Subcutaneous abdominal adipose tissue (tissue), 5 donors: ENCODE results near the gene HBA2.
"Not testable (repeated sequence)": the region's sequence is repeated elsewhere in the genome, so short reads cannot be mapped to it uniquely, and the experiment has no call there.

Source experiments
- H3K27ac ChIP-seq: one replicate; pipeline ENCODE4 v1.7.0; 2013; ENCODE audit warnings: low read depth, mild to moderate bottlenecking, inconsistent platforms, low read length, moderate library complexity
- H3K27me3 ChIP-seq, 5 donors: one replicate each; pipeline ENCODE4 v1.7.0; 2013; ENCODE audit warnings: low read length in 5 of 5, inconsistent platforms in 1 of 5; ENCODE audit not compliant: control insufficient read depth in 5 of 5, insufficient read depth in 4 of 5
- H3K36me3 ChIP-seq, 5 donors: one replicate each; pipeline ENCODE4 v1.7.0; 2013; ENCODE audit warnings: low read length in 5 of 5; ENCODE audit not compliant: control insufficient read depth in 5 of 5, insufficient read depth in 5 of 5
- H3K4me1 ChIP-seq, 5 donors: one replicate each; pipeline ENCODE4 v1.7.0; 2013; ENCODE audit warnings: low read length in 5 of 5, mild to moderate bottlenecking in 3 of 5, moderate library complexity in 1 of 5; ENCODE audit not compliant: control insufficient read depth in 5 of 5, insufficient read depth in 5 of 5
- H3K4me3 ChIP-seq, 5 donors: one replicate each; pipeline ENCODE4 v1.7.0; 2013; ENCODE audit warnings: low read length in 5 of 5, low read depth in 1 of 5
- H3K9ac ChIP-seq, 5 donors: one replicate each; pipeline ENCODE4 v1.7.0; 2013; ENCODE audit warnings: low read length in 5 of 5, mild to moderate bottlenecking in 4 of 5, moderate library complexity in 3 of 5
- H3K9me3 ChIP-seq, 5 donors: one replicate each; pipeline ENCODE4 v1.7.0; 2013; ENCODE audit warnings: low read length in 5 of 5; ENCODE audit not compliant: control insufficient read depth in 5 of 5
- donor health status: healthy.
- donor health status: healthy.
- donor health status: healthy.
- donor health status: healthy.
- donor health status: healthy.

Gene HBA2

GRCh38 chr16:142405-142967, 30.2 kb upstream of the HBA2 start:
- H3K4me1 ChIP-seq, result peaks cover 0 to 9% (median 5%) of the 10 kb centered on the region in 5 donors
- H3K27ac ChIP-seq, result no peak overlapping the region
- no peaks in the 10 kb centered on the region for H3K9me3 ChIP-seq
- peaks cover 2 to 12% (median 5%) of the 10 kb centered on the region in 5 donors for H3K27me3 ChIP-seq
- H3K36me3 ChIP-seq, result no peaks in the 10 kb centered on the region
- no peak overlapping the region for H3K4me3 ChIP-seq
- H3K9ac ChIP-seq, result no peak overlapping the region

- no peaks in the 10 kb centered on the region for H3K36me3 ChIP-seq
- no peak overlapping the region for H3K9ac ChIP-seq
- peaks cover 2 to 12% (median 5%) of the 10 kb centered on the region in 5 donors for H3K27me3 ChIP-seq
- no peak overlapping the region for H3K27ac ChIP-seq
- no peak overlapping the region for H3K4me3 ChIP-seq
- peaks cover 0 to 4% (median 0%) of the 10 kb centered on the region in 5 donors for H3K4me1 ChIP-seq
- H3K9me3 ChIP-seq, result no peaks in the 10 kb centered on the region
Measured at GRCh38 chr16:143047-143446, 29.6 kb upstream of the HBA2 start.

- H3K9ac ChIP-seq, result no peak overlapping the region
- no peaks in the 10 kb centered on the region for H3K36me3 ChIP-seq
- H3K27ac ChIP-seq, result no peak overlapping the region
- no peak overlapping the region for H3K4me3 ChIP-seq
- no peaks in the 10 kb centered on the region for H3K9me3 ChIP-seq
- H3K27me3 ChIP-seq, result peaks cover 2 to 12% (median 5%) of the 10 kb centered on the region in 5 donors
- H3K4me1 ChIP-seq, result peaks cover 0 to 4% (median 0%) of the 10 kb centered on the region in 5 donors
Measured at GRCh38 chr16:143456-143855, 29.2 kb upstream of the HBA2 start.

- no peaks in the 10 kb centered on the region for H3K36me3 ChIP-seq
- no peaks in the 10 kb centered on the region for H3K9me3 ChIP-seq
- H3K27me3 ChIP-seq, result peaks cover 2 to 12% (median 9%) of the 10 kb centered on the region in 5 donors
- H3K4me3 ChIP-seq, result no peak overlapping the region
- H3K4me1 ChIP-seq, result no peaks in the 10 kb centered on the region
- H3K9ac ChIP-seq, result no peak overlapping the region
- H3K27ac ChIP-seq, result no peak overlapping the region
Measured at GRCh38 chr16:144797-145252, 27.9 kb upstream of the HBA2 start.

GRCh38 chr16:146646-147045, 26.0 kb upstream of the HBA2 start:
- Histone ChIP-seq H3K4me1 (no peaks in the 10 kb centered on the region), H3K27ac (no peak overlapping the region), H3K36me3 (no peaks in the 10 kb centered on the region), H3K9ac (no peak overlapping the region), H3K9me3 (no peaks in the 10 kb centered on the region), H3K4me3 (no peak overlapping the region), H3K27me3 (peaks cover 2 to 12% (median 9%) of the 10 kb centered on the region in 5 donors)

GRCh38 chr16:149024-149660, 23.5 kb upstream of the HBA2 start:
- Histone ChIP-seq H3K27ac (no peak overlapping the region), H3K4me1 (peaks cover 0 to under 1% (median 0%) of the 10 kb centered on the region in 5 donors), H3K36me3 (no peaks in the 10 kb centered on the region), H3K9ac (no peak overlapping the region), H3K4me3 (no peak overlapping the region), H3K27me3 (peaks cover 0 to 4% (median 0%) of the 10 kb centered on the region in 5 donors), H3K9me3 (no peaks in the 10 kb centered on the region)

GRCh38 chr16:152141-153128, 20.2 kb upstream of the HBA2 start, which contains the start of gene HBZ:
Gene HBZ, plus strand, starts transcription at chr16:152644. Its CDS starts 266 bp downstream, at chr16:152910.
- H3K4me1 ChIP-seq, result peaks cover 0 to 10% (median 8%) of the 10 kb centered on the region in 5 donors
- no peak within 1 kb of the TSS for H3K27ac ChIP-seq
- H3K27me3 ChIP-seq, result peaks cover 0 to 9% (median 5%) of the 10 kb centered on the region in 5 donors

GRCh38 chr16:153129-153521, 19.6 kb upstream of the HBA2 start:
- H3K27me3 ChIP-seq, H3K4me1 ChIP-seq: not testable (repeated sequence)

More at GRCh38 chr16:152141-153128, 20.2 kb upstream of the HBA2 start, which contains the start of gene HBZ:
- H3K9me3 ChIP-seq, result no peaks in the 10 kb centered on the region
- H3K9ac ChIP-seq, result no peak within 1 kb of the TSS
- no peak within 1 kb of the TSS for H3K4me3 ChIP-seq
- no peaks in the 10 kb centered on the region for H3K36me3 ChIP-seq

GRCh38 chr16:153550-154216, 19.0 kb upstream of the HBA2 start:
- not testable (repeated sequence) for H3K27me3 ChIP-seq, H3K4me3 ChIP-seq, H3K9ac ChIP-seq, H3K9me3 ChIP-seq, H3K27ac ChIP-seq, H3K36me3 ChIP-seq, H3K4me1 ChIP-seq

More at GRCh38 chr16:153129-153521, 19.6 kb upstream of the HBA2 start:
- H3K36me3 ChIP-seq, H3K9ac ChIP-seq, H3K27ac ChIP-seq, H3K4me3 ChIP-seq, H3K9me3 ChIP-seq: not testable (repeated sequence)
